GM19468 (cell line): ENCODE results near the gene PRPS1.
"Not testable (repeated sequence)": the region's sequence is repeated elsewhere in the genome, so short reads cannot be mapped to it uniquely, and the experiment has no call there.

Source experiments
- ATAC-seq: cut with Tn5 transposase; IDR thresholded peaks from one replicate; pipeline ENCODE4 v1.9.1; 2021; ENCODE audit warnings: mild to moderate bottlenecking, moderate library complexity, moderate number of reproducible peaks; ENCODE audit not compliant: unreplicated experiment; ENCODE audit errors: extremely low read depth

Gene PRPS1

GRCh38 chrX:107628662-107629539 is 591 bp downstream of the PRPS1 start:
- ATAC-seq, result no peak

GRCh38 chrX:107629540-107629909 is 1.2 kb downstream of the PRPS1 start:
- ATAC-seq, result no peak

GRCh38 chrX:107630031-107630689 is 1.9 kb downstream of the PRPS1 start:
- no peak for ATAC-seq

GRCh38 chrX:107632346-107632745 is 4.0 kb downstream of the PRPS1 start:
- ATAC-seq, result no peak

GRCh38 chrX:107646735-107647134 is 18.4 kb downstream of the PRPS1 start:
- no peak for ATAC-seq

- no peak for ATAC-seq
These were observed 20.0 kb downstream of the PRPS1 start for GRCh38 chrX:107648332-107648731.

- no peak for ATAC-seq
These were observed 26.2 kb downstream of the PRPS1 start for GRCh38 chrX:107654566-107654871.

GRCh38 chrX:107654872-107655761 is 26.8 kb downstream of the PRPS1 start:
- ATAC-seq, result no peak

- ATAC-seq, result no peak
These were observed 28.7 kb downstream of the PRPS1 start for GRCh38 chrX:107656978-107657377.

GRCh38 chrX:107658660-107659059 is 30.4 kb downstream of the PRPS1 start:
- no peak for ATAC-seq

- ATAC-seq, result no peak
These were observed 31.0 kb downstream of the PRPS1 start for GRCh38 chrX:107659286-107659685.

GRCh38 chrX:107659768-107660167 is 31.5 kb downstream of the PRPS1 start:
- no peak for ATAC-seq

GRCh38 chrX:107662145-107662544 is 33.8 kb downstream of the PRPS1 start:
- no peak for ATAC-seq

GRCh38 chrX:107662824-107663223 is 34.5 kb downstream of the PRPS1 start:
- no peak for ATAC-seq

- ATAC-seq, result no peak
These were observed 38.6 kb downstream of the PRPS1 start for GRCh38 chrX:107666931-107667330.

- ATAC-seq, result no peak
These were observed 39.1 kb downstream of the PRPS1 start for GRCh38 chrX:107667426-107667825.

- not testable (repeated sequence) for ATAC-seq
These were observed 40.4 kb downstream of the PRPS1 start for GRCh38 chrX:107668710-107669109.

- no peak for ATAC-seq
These were observed 41.0 kb downstream of the PRPS1 start for GRCh38 chrX:107669261-107669660.

- no peak for ATAC-seq
These were observed 41.7 kb downstream of the PRPS1 start for GRCh38 chrX:107669885-107670628.

- not testable (repeated sequence) for ATAC-seq
These were observed 42.9 kb downstream of the PRPS1 start for GRCh38 chrX:107671256-107671655.
